GM21515 (cell line): ENCODE measurements around the gene COL12A1.

ENCODE experiments used
- ATAC-seq: cut with Tn5 transposase; IDR thresholded peaks from one replicate; pipeline ENCODE4 v1.9.1; 2021; ENCODE audit not compliant: unreplicated experiment

Gene COL12A1

DNA sequence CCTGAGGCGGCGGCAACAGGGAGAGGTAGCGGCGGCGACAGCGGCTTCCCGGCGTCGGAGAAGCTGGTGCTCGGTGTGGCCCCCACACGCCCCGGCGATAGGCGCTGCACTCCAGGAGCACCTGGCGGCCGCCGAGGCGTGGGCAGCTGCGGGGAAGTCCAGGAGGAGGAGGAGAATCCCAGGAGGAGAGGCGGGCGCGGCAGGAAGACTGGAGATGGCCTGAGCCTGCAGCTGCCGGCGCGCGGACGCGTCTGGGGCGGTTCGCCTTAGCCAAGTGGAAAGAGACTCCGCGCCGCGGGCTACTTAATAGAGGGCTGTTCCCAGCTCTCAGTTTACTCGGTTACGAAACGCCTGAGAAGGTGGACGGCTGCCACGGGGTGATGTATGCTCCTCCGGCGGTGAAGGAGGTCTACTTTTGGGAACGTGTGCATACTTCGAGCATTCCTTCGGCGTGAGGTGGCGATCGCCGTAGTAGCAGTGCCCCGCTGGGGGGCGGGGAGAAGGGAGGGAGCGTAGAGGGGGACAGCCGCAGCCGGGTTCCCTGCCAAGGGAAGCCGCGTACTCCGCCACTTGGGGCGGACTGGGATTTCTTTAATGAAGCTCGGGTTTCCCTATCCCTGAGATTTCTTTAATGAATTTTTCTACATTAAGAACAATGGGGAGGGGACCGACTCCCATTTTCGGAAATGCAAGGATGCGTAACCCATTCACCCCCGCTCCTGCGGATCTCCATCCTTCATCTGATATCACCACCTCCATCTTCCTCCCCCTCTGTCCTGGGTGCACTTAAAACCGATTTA is at the start of gene COL12A1:
Gene COL12A1, minus strand, starts transcription at position 278 of the 800 bp plus-strand sequence. CDS start 3,261 bp downstream, outside the sequence.
- no peak for ATAC-seq

DNA sequence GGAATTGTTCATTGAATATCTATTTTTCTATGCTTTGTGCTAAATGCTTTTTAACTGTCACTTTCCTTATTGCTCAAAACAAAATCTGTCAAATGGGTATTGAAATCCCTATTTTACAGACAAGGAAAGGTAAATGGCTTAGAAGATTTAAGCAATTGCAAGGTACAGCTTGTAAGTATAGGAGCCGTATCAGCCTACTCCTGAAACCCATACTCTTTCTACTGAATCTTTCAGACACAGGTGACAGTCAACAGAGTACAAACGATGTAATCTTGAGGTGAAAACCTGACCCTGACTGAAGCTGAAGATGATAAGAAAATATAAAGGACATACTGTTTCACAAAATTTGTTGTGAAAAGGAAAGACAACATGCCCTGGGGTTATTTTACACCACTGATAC is 44.7 kb upstream of the COL12A1 start:
- no peak for ATAC-seq

DNA sequence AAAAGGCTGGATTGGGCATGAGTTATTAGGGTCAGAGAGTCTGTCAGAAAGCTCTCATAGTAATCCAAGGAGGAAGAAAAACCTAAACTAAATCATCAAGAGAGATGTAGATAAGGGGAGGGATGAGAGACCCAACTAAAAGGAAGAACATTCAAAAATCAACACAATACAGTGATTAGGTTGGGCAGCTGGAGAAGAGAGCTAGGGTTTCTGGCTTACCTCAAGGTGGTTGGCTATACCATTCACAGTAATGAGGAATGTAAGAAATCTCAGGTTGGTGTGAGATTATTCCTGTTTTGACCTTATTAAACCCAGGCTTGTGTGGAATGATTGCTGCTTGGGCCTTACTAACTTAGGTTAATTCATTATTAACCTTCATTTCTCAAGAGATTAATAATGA is 44.0 kb upstream of the COL12A1 start:
- ATAC-seq = no peak

DNA sequence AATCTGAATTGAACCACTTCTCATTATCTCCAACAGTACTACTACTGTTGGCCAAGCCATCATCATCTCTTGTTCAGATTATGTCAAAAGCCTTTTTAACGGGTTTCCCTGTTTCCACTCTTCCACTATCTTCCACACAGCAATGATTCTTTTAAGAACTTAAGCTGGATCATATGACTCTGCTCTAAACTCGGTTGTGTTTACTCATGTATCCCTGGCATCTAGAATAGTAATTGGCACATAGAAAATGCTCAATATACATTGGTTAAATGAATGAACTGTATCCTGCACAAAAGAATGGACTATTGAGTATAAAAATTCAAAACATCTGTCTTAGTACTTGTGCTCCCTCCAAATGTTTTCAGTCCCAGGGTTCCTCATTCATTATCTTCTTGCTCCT is 40.5 kb upstream of the COL12A1 start:
- ATAC-seq = no peak

DNA sequence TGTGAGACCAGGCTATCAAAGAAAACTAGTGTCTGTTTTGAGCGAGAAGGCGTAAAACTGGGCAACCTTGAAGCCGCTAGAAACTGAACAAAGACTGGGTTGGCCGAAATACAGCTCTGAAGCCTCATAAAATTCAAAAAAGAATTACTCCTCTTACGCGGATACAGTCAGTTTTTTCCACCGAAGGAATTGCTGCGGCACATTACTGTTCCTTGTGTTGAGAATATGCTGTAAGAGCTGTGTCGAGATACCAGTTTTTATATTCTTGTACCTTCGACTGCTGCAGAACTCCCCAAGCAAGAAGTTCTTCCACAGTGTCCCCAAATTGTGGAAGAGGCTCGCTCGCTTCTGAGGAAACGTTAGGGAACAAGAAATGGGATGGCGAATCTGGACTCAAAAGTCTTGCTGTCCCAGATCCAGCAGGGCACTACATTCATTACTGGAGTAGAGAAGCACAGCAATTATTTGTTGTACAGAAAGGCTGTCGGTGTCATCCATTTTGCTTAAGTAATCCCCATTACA is 38.3 kb upstream of the COL12A1 start:
- peak; percentile 6 for ATAC-seq

DNA sequence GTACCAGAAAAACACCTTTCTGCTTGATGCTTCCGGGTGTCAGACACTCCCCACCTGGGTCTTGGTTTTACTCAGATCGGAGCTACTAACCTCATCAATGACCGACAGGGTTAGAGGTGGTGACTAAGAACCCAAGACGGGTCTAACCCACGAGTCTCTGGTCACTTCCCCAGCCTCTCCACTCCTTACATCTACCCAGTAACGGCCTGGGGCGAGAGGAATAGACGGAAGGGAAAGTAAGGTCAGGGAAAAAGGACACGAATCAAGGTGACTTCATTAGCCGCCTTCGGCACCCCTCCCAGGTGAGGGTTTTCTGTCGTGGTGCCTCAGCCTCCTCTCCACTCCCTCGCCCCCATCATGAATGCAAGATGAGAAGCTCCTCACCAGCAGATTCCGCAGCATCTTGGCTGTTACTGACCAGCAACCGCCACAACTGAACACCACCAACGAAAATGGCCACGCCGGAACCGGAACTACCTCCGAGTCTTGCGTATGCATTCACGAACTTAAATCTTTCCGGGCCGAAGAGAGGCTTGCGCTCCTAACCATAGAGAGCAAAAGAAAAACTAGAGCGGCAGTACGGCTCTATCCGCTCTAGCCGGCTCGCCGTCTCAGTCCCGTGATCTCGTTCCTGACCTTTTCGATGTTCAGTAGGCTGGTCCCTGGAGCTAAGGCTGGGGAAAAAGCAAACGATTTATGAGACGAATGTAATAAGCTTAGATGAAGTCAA is 37.6 kb upstream of the COL12A1 start, which contains the start of gene COX7A2:
Gene COX7A2, minus strand, starts transcription at position 469 of the 730 bp plus-strand sequence. Its CDS starts 67 bp downstream, at position 402.
- peak; percentile 97 for ATAC-seq

DNA sequence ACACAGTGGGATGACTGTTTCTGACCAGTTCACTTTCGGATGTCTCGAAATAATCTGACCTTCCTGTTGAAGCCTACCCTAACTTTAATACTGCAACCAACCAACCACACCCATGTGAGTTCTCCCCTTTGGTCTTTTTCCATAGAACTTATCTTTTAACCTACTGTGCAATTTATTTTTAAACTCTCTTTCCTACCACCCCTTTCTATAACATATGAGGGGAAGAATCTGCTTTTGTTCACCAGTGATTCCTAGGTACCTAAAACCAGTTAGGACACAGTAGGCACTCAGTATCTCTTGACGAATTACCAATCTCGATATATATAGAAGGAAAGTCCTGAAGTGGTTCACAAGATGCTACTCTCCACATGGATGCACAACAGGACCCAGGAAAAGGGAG is 30.8 kb upstream of the COL12A1 start:
- ATAC-seq = no peak

DNA sequence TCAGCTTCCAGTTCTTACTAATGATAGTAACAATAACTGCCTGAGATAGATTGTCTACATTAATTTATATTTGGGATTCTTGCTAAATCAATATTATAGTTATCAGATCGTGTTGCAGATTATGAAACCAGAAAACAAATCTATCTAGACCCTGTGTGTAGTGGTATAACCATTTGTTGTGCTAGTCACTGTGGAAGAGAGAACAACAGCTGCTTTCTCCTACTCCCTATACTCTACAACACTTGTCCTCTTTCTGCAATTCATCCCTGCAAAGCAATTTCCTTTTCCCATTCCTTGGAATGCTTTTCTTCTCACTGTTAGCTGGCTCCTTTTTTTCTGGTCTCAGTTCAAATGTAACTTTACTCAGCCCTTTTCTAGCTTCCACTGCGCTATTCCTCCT is 29.4 kb upstream of the COL12A1 start:
- ATAC-seq = no peak

DNA sequence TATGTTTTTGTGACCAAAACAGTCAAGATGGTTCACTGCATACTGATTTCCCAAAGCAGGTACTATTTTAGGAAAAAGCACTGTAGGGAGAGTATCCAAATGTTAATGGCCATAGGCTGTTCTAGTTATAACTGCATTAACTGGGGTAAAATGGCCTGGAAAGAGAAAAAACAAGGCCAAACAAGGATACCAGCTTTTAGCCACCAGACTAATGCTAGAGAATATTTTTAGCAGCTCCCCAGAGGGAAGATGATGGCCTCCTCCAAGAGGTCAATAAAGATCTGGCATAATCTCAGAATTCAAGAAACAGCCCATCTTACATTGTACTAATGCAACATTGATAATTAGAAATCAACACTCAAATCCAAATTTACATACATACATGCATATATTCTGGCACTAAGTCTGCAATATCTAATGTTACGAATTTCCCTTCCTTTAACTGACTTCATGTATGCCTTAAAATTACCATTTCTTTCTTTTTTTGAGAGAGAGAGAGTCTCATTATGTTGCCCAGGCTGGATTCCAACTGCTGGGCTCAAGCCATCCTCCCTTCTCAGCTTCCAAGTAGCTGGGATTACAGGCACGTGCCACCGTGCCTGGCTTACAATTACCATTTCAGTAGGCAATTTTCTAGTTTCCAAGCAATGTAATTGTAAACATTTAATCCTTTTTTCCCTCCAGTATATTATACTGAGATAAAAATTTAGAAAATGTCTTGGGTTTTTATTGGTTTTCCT is 28.4 kb upstream of the COL12A1 start:
- ATAC-seq = no peak

DNA sequence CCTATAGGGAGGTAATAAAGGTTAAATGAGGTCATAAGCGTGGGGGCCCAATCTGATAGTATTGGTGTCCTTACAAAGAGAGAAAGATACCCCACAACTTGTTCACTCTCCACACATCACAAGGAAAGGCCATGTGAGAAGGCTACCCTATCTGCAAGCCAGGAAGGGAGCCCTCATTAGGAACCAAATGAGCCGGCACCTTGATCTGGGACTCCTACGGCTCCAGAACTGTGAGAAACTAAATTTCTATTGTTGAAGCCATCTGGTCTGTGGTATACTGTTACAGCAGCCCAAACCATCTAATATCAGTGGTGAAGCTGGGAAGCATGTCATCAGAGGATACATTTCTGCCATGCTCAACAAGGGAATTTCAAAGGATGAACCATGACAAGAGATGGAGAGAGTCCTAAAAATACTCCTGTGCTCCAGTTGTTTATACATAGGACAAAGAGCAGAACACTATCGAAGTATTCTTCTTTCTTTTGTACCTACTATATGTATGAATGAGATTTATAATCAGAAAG is 27.3 kb upstream of the COL12A1 start:
- no peak for ATAC-seq

DNA sequence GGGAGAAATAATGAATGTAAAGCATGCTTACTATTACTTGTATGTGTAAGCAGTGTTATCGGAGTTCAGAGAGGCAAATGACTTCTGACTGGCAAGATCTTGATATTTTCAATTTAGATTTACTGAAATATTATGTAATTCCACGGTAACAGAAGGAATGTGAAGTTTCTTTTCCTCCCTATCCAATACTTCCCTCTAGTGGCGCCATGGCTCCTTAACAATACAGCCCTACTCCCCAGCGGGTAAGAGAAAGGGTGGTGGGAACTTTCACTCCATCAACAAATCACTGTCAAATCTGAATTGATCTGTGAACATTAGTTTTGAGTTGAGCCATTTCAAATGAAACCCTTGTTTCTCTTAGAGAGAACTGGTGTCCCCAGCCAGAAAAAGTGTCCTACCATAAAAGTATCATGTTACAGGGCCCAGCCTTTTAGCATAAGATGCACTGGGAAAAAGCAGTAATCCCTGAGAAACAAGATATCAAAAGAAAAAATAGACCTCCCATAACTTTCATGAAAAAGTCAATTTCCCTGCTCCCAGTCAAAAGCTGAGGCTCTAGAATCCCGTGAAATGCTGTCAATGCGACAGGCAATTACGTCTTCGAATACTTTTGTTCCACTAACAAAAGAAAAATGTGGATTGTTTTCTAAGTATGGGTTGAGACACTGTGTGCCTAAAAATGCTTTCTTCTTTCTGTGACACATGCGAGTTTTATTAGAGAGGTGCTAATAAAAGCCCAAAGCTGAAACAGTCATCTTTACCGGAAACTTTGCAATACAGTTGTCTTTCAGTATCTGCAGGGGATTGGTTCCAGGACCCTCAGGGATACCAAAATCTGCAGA is 24.9 kb upstream of the COL12A1 start:
- ATAC-seq = no peak

DNA sequence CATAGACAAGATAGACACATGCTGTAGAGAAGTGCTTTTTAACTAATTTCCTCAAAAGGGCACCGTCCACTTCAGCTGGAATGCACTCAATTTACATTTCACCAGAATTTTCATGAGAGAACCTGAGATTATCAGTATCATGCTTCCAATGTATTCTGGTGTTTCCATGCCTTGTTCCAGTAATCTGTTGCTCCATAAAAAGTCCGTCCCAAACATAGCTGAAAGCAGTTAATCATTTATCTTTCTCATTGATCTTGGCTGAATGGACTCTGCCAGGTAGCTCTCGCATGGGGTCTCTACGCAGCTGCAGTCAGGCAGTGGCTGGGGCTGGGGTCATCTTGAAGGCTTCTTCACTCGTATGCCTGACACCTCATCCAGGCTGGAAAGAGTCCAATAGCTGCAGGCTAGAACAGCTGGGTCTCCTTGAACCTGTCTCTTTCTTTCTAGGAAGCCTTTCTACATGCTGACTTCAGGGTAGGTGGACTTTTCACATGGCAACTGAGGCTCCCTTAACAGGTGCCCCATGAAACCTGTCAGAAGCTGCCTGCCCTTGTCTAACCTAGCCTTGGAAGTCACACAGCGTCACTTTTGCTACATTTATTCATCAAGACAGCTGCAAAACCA is 18.6 kb upstream of the COL12A1 start:
- no peak for ATAC-seq

DNA sequence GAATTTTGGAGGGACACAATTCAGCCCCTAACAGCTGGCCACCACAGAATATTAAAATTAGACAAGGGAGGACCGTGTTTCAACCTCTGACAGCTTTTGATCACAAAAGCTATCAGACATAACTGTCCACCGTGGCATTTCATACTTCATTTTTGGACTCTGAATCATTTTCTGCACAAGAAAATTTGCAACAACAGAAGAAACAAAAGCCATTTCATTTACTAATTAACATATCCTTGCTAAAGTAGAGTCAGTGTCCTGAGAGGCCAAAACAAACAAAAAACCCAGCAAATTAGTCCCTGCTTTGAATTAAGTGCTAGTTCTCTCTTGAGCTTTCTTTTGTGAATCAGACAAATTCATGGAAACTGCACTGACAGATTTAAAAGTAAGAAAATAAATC is 17.6 kb upstream of the COL12A1 start:
- ATAC-seq = no peak

DNA sequence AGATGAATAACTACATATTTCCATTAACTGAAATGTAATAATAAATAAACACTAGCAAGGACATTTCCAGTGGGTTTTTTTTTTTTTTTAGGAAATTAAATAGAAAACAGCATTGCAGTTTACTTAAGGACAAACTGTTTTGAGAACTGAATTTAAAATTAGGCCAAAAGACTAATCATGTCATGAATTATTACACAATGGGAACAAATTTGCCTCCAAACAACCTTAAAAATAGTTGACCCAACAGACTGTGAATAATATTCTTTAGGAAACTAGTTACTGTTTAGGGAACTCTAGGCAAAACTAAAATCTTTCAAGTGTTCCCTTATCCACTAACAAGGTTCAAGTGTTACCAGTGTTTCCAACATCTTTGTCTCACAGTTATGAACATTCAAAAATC is 16.4 kb upstream of the COL12A1 start:
- no peak for ATAC-seq

DNA sequence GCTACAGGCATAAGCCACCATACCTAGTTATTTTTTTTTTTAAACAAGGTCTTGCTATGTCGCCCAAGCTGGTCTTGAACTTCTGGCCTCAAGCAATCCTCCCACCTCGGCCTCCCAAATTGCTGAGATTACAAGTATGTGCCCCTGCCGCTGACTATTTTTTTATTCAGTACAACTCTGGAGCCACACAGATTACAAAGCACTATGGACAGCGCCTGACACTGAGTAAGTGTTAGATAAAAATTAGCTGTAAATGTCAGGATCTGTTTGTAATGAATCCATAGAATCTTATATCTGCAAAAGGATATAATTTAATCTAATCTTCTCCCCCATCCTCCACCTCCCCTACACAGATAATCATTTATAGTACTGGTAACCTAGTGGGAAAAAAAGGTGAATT is 15.3 kb upstream of the COL12A1 start:
- ATAC-seq = no peak

DNA sequence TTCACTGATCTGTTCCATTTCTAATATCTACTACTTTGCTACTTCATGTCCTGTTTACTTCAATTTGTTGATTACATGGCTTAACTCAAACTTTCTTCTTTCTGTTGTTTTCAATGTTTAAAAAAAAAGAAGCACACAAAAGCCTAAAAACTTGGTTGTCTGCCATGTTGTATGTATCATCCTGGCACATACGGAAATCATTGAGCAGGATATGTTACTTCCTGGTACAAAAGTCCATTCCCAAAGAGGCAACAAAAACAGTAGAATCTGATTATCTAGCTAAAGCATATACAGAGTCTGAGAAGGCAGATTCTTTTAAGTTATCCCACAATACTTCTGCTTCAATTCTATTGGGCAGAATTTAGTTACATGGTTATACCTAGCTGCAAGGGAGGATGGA is 14.5 kb upstream of the COL12A1 start:
- no peak for ATAC-seq

DNA sequence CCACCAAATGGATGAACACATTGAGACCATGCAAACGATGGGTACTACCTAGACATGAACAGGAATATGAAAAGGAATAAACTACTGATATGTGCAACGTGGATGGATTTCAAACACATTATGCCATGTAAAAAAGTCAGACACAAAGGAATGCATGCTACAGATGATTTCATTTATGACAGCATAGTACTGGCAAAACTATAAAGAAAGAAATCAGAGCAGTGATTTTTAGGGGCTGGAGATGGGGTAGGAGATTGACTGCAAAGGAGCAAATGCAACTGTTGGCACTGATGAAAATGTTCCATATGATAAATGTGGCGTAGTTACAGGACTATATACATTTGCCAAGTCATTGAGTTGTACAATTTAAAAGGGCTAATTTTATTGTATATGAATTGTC is 13.4 kb upstream of the COL12A1 start:
- no peak for ATAC-seq

DNA sequence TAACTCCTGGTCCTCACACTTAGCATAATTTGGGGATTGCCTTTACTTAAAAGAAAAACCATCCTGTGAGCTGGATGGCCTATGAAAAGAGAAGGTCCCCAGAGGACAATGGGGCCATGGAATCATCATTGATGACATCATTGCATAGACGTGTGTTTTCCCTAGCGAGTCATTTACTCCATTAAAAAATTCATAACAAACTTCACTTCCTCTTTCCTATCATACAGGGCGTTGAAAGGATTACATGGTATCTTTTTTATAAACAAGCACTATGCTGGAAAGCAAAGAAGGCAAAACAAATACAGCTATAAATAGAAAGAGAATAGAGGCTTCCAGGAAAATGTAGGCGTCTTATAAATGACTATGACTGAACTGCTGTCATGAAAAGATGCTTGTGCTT is 11.3 kb upstream of the COL12A1 start:
- no peak for ATAC-seq

DNA sequence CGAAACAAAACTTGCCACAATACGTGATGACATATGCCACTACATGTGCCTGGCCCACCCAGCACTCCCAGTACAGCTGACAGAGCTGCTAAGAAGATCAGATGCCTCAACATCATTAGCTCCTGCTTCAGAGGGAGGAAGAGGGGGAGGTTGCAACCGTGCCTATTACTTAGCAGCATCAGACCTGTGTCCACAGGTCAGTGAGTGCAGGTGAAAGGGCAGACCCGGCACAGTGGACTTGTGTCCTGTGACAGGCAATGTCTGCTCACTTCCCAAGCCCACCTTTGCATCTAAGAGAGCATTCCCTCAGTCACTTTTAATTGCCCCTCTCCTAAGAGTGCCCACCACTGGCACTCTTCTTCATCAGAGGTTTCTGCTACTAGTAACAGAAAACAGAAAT is 9.4 kb upstream of the COL12A1 start:
- no peak for ATAC-seq

DNA sequence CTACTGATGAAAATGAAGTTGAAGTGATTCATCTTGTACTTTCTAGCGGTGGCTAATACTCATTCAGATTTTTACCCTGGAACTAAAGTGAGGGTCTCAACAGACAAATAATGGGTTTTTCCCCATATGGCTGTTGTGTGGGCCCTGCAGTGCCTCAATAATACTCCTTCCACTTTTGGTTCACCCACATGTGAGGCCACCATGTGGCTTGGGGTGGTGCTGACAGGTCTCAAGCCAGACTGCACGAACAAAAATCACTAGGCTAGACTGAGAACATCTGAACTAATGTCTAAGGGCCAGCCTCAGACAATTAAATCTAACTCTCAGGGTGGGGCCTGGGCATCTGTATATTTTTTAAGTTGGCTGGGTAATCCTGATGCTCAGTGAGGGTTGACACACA is 7.9 kb upstream of the COL12A1 start:
- no peak for ATAC-seq
